ENCODE data around the gene PXDN. TPM values are rescaled to one million over a fixed set of nuclear protein-coding genes. Genes with fewer than 3 reads are reported as not detected.

PXDN gene
- total RNA-seq, 1 experiment from 2014 or later = 146 TPM

- TF ChIP-seq AR (CRISPR knock-in tag; IDR thresholded peaks at IDR 0.05) = no peak
- no peak for TF ChIP-seq ZNF396 (CRISPR knock-in tag; IDR thresholded peaks at IDR 0.05; ENCODE audit: borderline replicate concordance)
- no peak for TF ChIP-seq GABPB1 (CRISPR knock-in tag; IDR thresholded peaks at IDR 0.05)
- no peak for TF ChIP-seq SMAD4 (CRISPR knock-in tag; IDR thresholded peaks at IDR 0.05)
These were observed 2.5 kb downstream of the PXDN start (continued) for GRCh38 chr2:1741851-1742250.

- peaks cover 10% of the 10 kb centered on the region for H3K27me3 Mint-ChIP-seq (ENCODE audit: low read depth)
- no peak for DNase-seq (ENCODE audit: low spot score)
- H3K9me3 Mint-ChIP-seq = peaks cover 4% of the 10 kb centered on the region
- H3K36me3 Mint-ChIP-seq = peaks cover 7% of the 10 kb centered on the region
- no peak overlapping the region for H3K27ac Mint-ChIP-seq
- H3K4me3 Mint-ChIP-seq = peak overlapping the region; percentile 33
- peaks cover 37% of the 10 kb centered on the region for H3K4me1 Mint-ChIP-seq
- TF ChIP-seq USF2 (CRISPR knock-in tag; IDR thresholded peaks at IDR 0.05) = no peak
- TF ChIP-seq ZNF423 (CRISPR knock-in tag; IDR thresholded peaks at IDR 0.05) = no peak
- no peak for TF ChIP-seq CBFB (CRISPR knock-in tag; IDR thresholded peaks at IDR 0.05; ENCODE audit: low read depth)
- no peak for TF ChIP-seq OVOL2 (CRISPR knock-in tag; IDR thresholded peaks at IDR 0.05; ENCODE audit: borderline replicate concordance)
- TF ChIP-seq IRF2 (CRISPR knock-in tag; IDR thresholded peaks at IDR 0.05; ENCODE audit: borderline replicate concordance, low read depth) = no peak
- no peak for TF ChIP-seq ZNF219 (CRISPR knock-in tag; IDR thresholded peaks at IDR 0.05; ENCODE audit: borderline replicate concordance)
- TF ChIP-seq TEAD4 (CRISPR knock-in tag; IDR thresholded peaks at IDR 0.05) = no peak
- no peak for TF ChIP-seq ZBTB21 (CRISPR knock-in tag; IDR thresholded peaks at IDR 0.05; ENCODE audit: borderline replicate concordance)
- TF ChIP-seq PRDM15 (CRISPR knock-in tag; IDR thresholded peaks at IDR 0.05) = no peak
- TF ChIP-seq FOXP1 (CRISPR knock-in tag; IDR thresholded peaks at IDR 0.05; ENCODE audit: borderline replicate concordance) = no peak
- no peak for TF ChIP-seq TCF7 (CRISPR knock-in tag; IDR thresholded peaks at IDR 0.05; ENCODE audit: low read depth)
- no peak for TF ChIP-seq E2F1 (CRISPR knock-in tag; IDR thresholded peaks at IDR 0.05)
- no peak for TF ChIP-seq ZNF532 (CRISPR knock-in tag; IDR thresholded peaks at IDR 0.05; ENCODE audit: borderline replicate concordance)
- no peak for TF ChIP-seq EMX1 (CRISPR knock-in tag; IDR thresholded peaks at IDR 0.05)
- CTCF ChIA-PET = interaction anchor here (0.9 to 3.3 kb wide), 6 partner anchors 8 to 152 kb away, joined by 3 to 15 read pairs (median 4); no protein-coding TSS in a partner anchor
- ATAC-seq = no peak
- POLR2A ChIA-PET = interaction anchor here (1.1 kb wide), 1 partner anchor 10 kb away, joined by 4 read pairs; no protein-coding TSS in a partner anchor
These were observed 3.4 kb downstream of the PXDN start for GRCh38 chr2:1740716-1741589.
